ENCODE measurements around the gene ATP8A2. TPM values are rescaled to one million over a fixed set of nuclear protein-coding genes. Genes with fewer than 3 reads are reported as not detected.

The ATP8A2 gene
- total and polyA plus RNA-seq, 2 of the 4 experiments (the other 2 are of a cell fraction): 0.02 to 0.18 TPM

- H3K79me1 ChIP-seq (ENCODE audit: low read depth in 1 of 2, low read length in 2 of 2): no peaks in the 10 kb centered on the region
- CTCF ChIA-PET: no interaction called here
- H3K9me1 ChIP-seq (ENCODE audit: insufficient read depth, low read length): no peaks in the 10 kb centered on the region
- H3K4me1 ChIP-seq (ENCODE audit: control insufficient read depth, insufficient read depth, low read length): no peaks in the 10 kb centered on the region
- in situ Hi-C loops (cut with MboI; ENCODE audit: low sequenced_read_pairs): no loop called here
- H3K9me3 ChIP-seq (ENCODE audit: control insufficient read depth, insufficient read depth, low read length): no peaks in the 10 kb centered on the region
- no peak overlapping the region for H2BK120ac ChIP-seq (ENCODE audit: low read depth, low read length)
- no peaks in the 10 kb centered on the region for H3K36me3 ChIP-seq (ENCODE audit: control insufficient read depth, insufficient read depth, low read length)
- H2AK9ac ChIP-seq (replicated peaks; ENCODE audit: low read depth, low read length, poor library complexity): no peak overlapping the region
- intact Hi-C loops (cut with micrococcal nuclease): no loop called here
- H3K27ac ChIP-seq (ENCODE audit: insufficient read depth, low read length): no peak overlapping the region
- H4K20me1 ChIP-seq (ENCODE audit: insufficient read depth, low read length): no peaks in the 10 kb centered on the region
- H3K4ac ChIP-seq (ENCODE audit: low read depth, low read length): no peak overlapping the region
- POLR2A ChIA-PET (ENCODE audit: unreplicated experiment): no interaction called here
- no peak overlapping the region for H3K4me2 ChIP-seq (ENCODE audit: low read depth, low read length)
- H3K23ac ChIP-seq (ENCODE audit: low read depth, low read length): no peak overlapping the region
- ATAC-seq (ENCODE audit: low read depth) (no peak), DNase-seq (no peak)
- H3K18ac ChIP-seq (ENCODE audit: low read depth, low read length): no peak overlapping the region
- H2BK15ac ChIP-seq (ENCODE audit: low read depth, low read length): no peak overlapping the region
- H2AK5ac ChIP-seq (ENCODE audit: low read depth, low read length): no peak overlapping the region
- no peak overlapping the region for H4K5ac ChIP-seq (ENCODE audit: low read depth, low read length)
- no peak overlapping the region for H2BK20ac ChIP-seq (ENCODE audit: low read depth, low read length)
- H3K27me3 ChIP-seq (ENCODE audit: control insufficient read depth, insufficient read depth, low read length): no peaks in the 10 kb centered on the region
- no peak overlapping the region for H2BK5ac ChIP-seq (ENCODE audit: low read depth, low read length, poor library complexity, severe bottlenecking)
- no peak overlapping the region for H3K14ac ChIP-seq (replicated peaks; ENCODE audit: low read depth, low read length)
- no TSS peak for BruUV-seq (replicated peaks)
- no peak overlapping the region for H2AFZ ChIP-seq (replicated peaks; ENCODE audit: low read length, poor library complexity)
- no peak for TF ChIP-seq BHLHE40 (IDR thresholded peaks at IDR 0.05; ENCODE audit: low read depth, low read length)
- H3K4me3 ChIP-seq (ENCODE audit: insufficient read depth, low read depth, low read length): no peak overlapping the region
- no peak overlapping the region for H4K8ac ChIP-seq (ENCODE audit: low read depth in 2 of 2, low read length in 2 of 2)
- H4K91ac ChIP-seq (ENCODE audit: insufficient read depth, low read depth, low read length): no peak overlapping the region
- no peak overlapping the region for H3K9ac ChIP-seq (ENCODE audit: low read depth, low read length)
- dilution Hi-C loops (cut with HindIII; ENCODE audit: low sequenced_read_pairs, unreplicated experiment): no loop called here
- WGBS, 2 experiments (ENCODE audit: extremely low coverage in 2 of 2, insufficient read length in 1 of 2): 81% methylated on average over 3 of the region's 4 CpGs; no CpG with 5 or more reads in 1 of the 2 experiments
- no peak overlapping the region for H3K56ac ChIP-seq (ENCODE audit: extremely low read depth, insufficient read depth, low read length)
Measured at GRCh38 chr13:25731037-25731436, 359.3 kb downstream of the ATP8A2 start.
